ENCODE measurements around the gene SERAC1. TPM values are rescaled to one million over a fixed set of nuclear protein-coding genes. Genes with fewer than 3 reads are reported as not detected.
"Not testable (repeated sequence)": the region's sequence is repeated elsewhere in the genome, so short reads cannot be mapped to it uniquely, and the experiment has no call there.

Gene SERAC1
- total RNA-seq, 1 donor from 2014 or later = 7.6 TPM

DNA sequence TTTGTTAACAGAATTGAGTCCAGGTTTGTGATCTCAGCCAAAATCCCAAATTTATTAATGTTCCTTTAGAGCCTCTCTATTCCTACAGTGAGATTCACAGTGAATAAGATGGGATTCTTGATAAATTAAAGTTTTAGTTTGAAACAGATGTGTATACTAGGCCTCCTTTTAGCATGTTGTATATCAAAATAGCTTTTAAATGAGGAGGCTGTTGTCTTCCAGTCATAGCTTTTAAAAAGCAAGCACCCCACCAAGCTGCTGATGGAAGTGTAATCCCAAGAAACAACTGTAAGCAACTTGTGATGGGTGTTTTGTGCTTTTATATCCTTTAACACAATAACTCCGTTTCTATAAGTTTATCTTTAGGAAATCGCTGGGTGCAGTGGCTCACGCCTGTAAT is 7.0 kb upstream of the SERAC1 start:
- H3K4me3 ChIP-seq = no peak overlapping the region
- H3K4me1 ChIP-seq = peaks cover 1% of the 10 kb centered on the region
- TF ChIP-seq CTCF (IDR thresholded peaks at IDR 0.05) = no peak
- DNase-seq (no peak), ATAC-seq (no peak)
- no peaks in the 10 kb centered on the region for H3K9me3 ChIP-seq
- H3K27me3 ChIP-seq (ENCODE audit: low read depth) = no peaks in the 10 kb centered on the region
- intact Hi-C loops (cut with DNase I) = no loop called here
- H3K36me3 ChIP-seq = peaks cover 7% of the 10 kb centered on the region
- no peak overlapping the region for H3K27ac ChIP-seq

- no peak overlapping the region for H3K4me3 ChIP-seq
- no peak overlapping the region for H3K27ac ChIP-seq
- H3K36me3 ChIP-seq = peaks cover 7% of the 10 kb centered on the region
- H3K9me3 ChIP-seq = no peaks in the 10 kb centered on the region
- TF ChIP-seq CTCF (IDR thresholded peaks at IDR 0.05) = no peak
- no peak for ATAC-seq
- peaks cover 4% of the 10 kb centered on the region for H3K4me1 ChIP-seq
- intact Hi-C loops (cut with DNase I) = no loop called here
- H3K27me3 ChIP-seq (ENCODE audit: low read depth) = no peaks in the 10 kb centered on the region
- DNase-seq = no peak
Observed at GRCh38 chr6:158174514-158174913, 6.5 kb upstream of the SERAC1 start.

DNA sequence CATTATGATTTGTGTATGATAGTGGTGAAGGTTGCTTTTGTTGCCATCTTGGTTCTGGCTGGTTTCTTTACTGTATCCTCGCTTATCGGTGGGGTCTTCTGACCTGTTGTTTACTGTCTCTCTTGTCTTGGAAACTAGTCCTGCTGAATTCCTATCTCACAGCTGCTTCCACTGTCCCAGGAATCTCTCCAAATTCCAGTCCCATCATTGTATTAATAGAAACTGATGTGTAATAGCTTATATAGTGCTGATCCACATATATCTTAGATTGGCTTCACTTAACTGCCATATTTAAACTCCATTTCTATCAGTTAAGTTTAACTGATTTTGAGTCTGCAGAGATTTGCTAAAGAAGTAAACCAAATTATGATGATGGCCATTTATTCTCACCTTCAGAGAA is 6.0 kb upstream of the SERAC1 start:
- no peak overlapping the region for H3K4me3 ChIP-seq
- no peaks in the 10 kb centered on the region for H3K27me3 ChIP-seq (ENCODE audit: low read depth)
- peaks cover 4% of the 10 kb centered on the region for H3K4me1 ChIP-seq
- H3K27ac ChIP-seq = no peak overlapping the region
- DNase-seq (no peak), ATAC-seq (no peak)
- intact Hi-C loops (cut with DNase I) = no loop called here
- peaks cover 7% of the 10 kb centered on the region for H3K36me3 ChIP-seq
- H3K9me3 ChIP-seq = no peaks in the 10 kb centered on the region
- no peak for TF ChIP-seq CTCF (IDR thresholded peaks at IDR 0.05)

GRCh38 chr6:158172001-158172400 is 3.9 kb upstream of the SERAC1 start:
- ATAC-seq = no peak
- Histone ChIP-seq H3K27me3 (ENCODE audit: low read depth) (no peaks in the 10 kb centered on the region), H3K9me3 (no peaks in the 10 kb centered on the region), H3K4me3 (no peak overlapping the region), H3K4me1 (peaks cover 14% of the 10 kb centered on the region), H3K36me3 (peaks cover 7% of the 10 kb centered on the region), H3K27ac (no peak overlapping the region)
- intact Hi-C loops (cut with DNase I) = no loop called here
- no peak for DNase-seq
- TF ChIP-seq CTCF (IDR thresholded peaks at IDR 0.05) = no peak

DNA sequence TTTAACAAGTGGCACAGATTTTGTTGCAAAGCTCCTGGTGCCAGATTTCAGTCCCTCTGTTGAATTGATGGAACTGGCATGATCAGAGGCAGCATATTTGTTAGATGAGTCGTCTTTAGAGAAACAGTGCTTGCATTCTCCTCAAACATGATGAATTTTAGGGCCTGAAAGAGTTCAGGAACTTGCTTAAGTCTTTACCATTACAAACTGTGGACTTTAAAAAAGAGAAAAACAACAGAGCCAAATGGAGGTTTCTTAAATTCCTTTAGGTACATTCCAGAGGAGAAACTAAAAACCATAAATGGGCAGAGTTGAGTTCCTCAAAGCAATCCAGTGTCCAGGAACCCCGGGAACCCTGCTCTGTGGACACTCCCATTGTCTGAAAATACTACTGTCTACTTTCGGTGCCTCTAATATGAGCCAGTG is 2.6 kb upstream of the SERAC1 start:
- ATAC-seq (no peak), DNase-seq (no peak)
- Histone ChIP-seq H3K4me1 (peaks cover 16% of the 10 kb centered on the region), H3K27me3 (ENCODE audit: low read depth) (no peaks in the 10 kb centered on the region), H3K36me3 (peaks cover 4% of the 10 kb centered on the region), H3K4me3 (no peak overlapping the region), H3K27ac (no peak overlapping the region), H3K9me3 (no peaks in the 10 kb centered on the region)
- no peak for TF ChIP-seq CTCF (IDR thresholded peaks at IDR 0.05)
- intact Hi-C loops (cut with DNase I) = no loop called here

DNA sequence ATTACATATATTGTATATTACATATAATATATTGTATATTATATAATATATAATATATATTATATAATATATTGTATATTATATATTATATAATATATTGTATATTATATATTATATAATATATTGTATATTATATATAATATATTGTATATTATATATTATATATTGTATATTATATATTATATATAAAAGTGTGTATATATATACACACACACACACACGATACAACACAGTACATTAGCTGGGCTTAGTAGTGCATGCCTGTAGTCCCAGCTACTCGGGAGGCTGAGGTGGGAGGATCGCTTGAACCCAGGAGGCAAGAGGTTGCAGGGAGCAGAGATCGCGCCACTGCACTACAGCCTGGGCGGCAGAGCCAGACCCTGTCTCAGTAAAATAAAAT is 1.6 kb upstream of the SERAC1 start:
- H3K9me3 ChIP-seq; H3K27ac ChIP-seq; H3K36me3 ChIP-seq; DNase-seq; H3K4me3 ChIP-seq; intact Hi-C loops (cut with DNase I); H3K27me3 ChIP-seq (ENCODE audit: low read depth); ATAC-seq: not testable (repeated sequence)
- H3K4me1 ChIP-seq = peaks cover 16% of the 10 kb centered on the region

Measured in lower lobe of right lung (tissue), 2 donors.